ENCODE data around the gene CCDC73.

CCDC73 gene

GRCh38 chr11:32581556-32581955 lies 212.9 kb downstream of the CCDC73 start:
- Histone ChIP-seq H4K20me1 (ENCODE audit: control insufficient read depth, insufficient read depth, low read depth, low read length) (peaks cover 20% of the 10 kb centered on the region), H3K4me1 (ENCODE audit: control insufficient read depth, low read length) (peaks cover 24% of the 10 kb centered on the region), H3K9me3 (ENCODE audit: control insufficient read depth, insufficient read depth, low read length) (no peaks in the 10 kb centered on the region), H3K9me2 (replicated peaks; ENCODE audit: control insufficient read depth, low read length) (no peaks in the 10 kb centered on the region), H3K36me3 (ENCODE audit: control insufficient read depth, low read length) (peaks cover 25% of the 10 kb centered on the region), H3K79me2 (ENCODE audit: control insufficient read depth, low read length) (peaks cover 34% of the 10 kb centered on the region), H3F3A (ENCODE audit: control insufficient read depth, insufficient read depth) (no peaks in the 10 kb centered on the region), H3K4me3 (ENCODE audit: low read length) (no peak overlapping the region), H3K27ac (ENCODE audit: low read depth, low read length) (no peak overlapping the region), H3K4me2 (ENCODE audit: low read length) (no peak overlapping the region), H3K27me3 (ENCODE audit: control insufficient read depth, low read length) (no peaks in the 10 kb centered on the region)
- no peak for TF ChIP-seq EZH2phosphoT487 (IDR thresholded peaks at IDR 0.05; ENCODE audit: borderline replicate concordance, low read length)
- no peak for TF ChIP-seq CTCF (IDR thresholded peaks at IDR 0.05; ENCODE audit: low read depth, low read length, poor library complexity, severe bottlenecking)

DNA sequence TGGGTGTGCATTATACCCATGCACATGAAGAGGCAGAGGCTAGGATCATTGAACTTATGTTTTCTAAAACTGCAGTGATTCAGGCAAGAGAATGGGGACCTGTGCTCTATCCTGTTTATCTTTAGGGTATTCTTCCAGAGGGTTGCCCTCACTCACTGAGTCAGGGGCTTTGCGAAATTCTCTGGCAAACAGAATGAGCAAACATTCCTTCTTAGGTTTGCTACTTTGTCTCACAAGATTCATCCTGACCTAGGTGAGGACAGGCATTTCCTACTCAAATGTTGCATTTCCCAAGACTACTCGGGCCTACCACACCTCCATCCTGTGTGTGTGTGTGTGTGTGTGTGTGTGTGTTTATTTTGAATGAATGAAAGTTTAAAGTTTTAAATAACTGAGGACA lies 213.5 kb downstream of the CCDC73 start:
- Histone ChIP-seq H3F3A (ENCODE audit: control insufficient read depth, insufficient read depth) (no peaks in the 10 kb centered on the region), H3K36me3 (ENCODE audit: control insufficient read depth, low read length) (peaks cover 19% of the 10 kb centered on the region), H3K9me3 (ENCODE audit: control insufficient read depth, insufficient read depth, low read length) (no peaks in the 10 kb centered on the region), H3K4me2 (ENCODE audit: low read length) (no peak overlapping the region), H3K9me2 (replicated peaks; ENCODE audit: control insufficient read depth, low read length) (no peaks in the 10 kb centered on the region), H4K20me1 (ENCODE audit: control insufficient read depth, insufficient read depth, low read depth, low read length) (peaks cover 14% of the 10 kb centered on the region), H3K4me1 (ENCODE audit: control insufficient read depth, low read length) (peaks cover 18% of the 10 kb centered on the region), H3K79me2 (ENCODE audit: control insufficient read depth, low read length) (peaks cover 28% of the 10 kb centered on the region), H3K27me3 (ENCODE audit: control insufficient read depth, low read length) (no peaks in the 10 kb centered on the region), H3K27ac (ENCODE audit: low read depth, low read length) (no peak overlapping the region), H3K4me3 (ENCODE audit: low read length) (no peak overlapping the region)
- TF ChIP-seq CTCF (IDR thresholded peaks at IDR 0.05; ENCODE audit: low read depth, low read length, poor library complexity, severe bottlenecking): no peak
- no peak for TF ChIP-seq EZH2phosphoT487 (IDR thresholded peaks at IDR 0.05; ENCODE audit: borderline replicate concordance, low read length)

DNA sequence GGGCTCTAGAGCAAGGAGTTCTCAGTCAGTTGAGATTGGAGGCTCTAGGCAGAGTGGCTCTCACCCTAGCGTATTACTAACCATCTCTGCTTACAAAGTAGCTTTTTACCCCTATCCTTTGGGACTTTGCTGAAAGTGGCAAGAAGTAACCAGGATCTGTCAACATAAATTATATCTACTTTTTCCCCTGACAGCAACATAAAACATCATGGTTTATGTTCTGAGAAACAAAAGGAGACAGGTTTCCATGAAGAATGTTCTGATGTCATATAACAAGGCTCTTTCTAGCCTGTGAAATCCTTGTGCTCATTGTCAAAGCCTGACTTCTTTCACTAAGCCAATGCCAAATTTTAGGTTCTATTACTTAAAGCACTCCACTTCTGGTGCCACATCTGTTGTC lies 218.0 kb downstream of the CCDC73 start:
- TF ChIP-seq EZH2phosphoT487 (IDR thresholded peaks at IDR 0.05; ENCODE audit: borderline replicate concordance, low read length) (no peak), CTCF (IDR thresholded peaks at IDR 0.05; ENCODE audit: low read depth, low read length, poor library complexity, severe bottlenecking) (no peak)
- H3K36me3 ChIP-seq (ENCODE audit: control insufficient read depth, low read length): no peaks in the 10 kb centered on the region
- no peaks in the 10 kb centered on the region for H4K20me1 ChIP-seq (ENCODE audit: control insufficient read depth, insufficient read depth, low read depth, low read length)
- H3K9me2 ChIP-seq (replicated peaks; ENCODE audit: control insufficient read depth, low read length): no peaks in the 10 kb centered on the region
- no peaks in the 10 kb centered on the region for H3K9me3 ChIP-seq (ENCODE audit: control insufficient read depth, insufficient read depth, low read length)
- 0 out of 2 replicates have a peak, but pooled peaks cover 1% of the 10 kb centered on the region for H3K27me3 ChIP-seq (ENCODE audit: control insufficient read depth, low read length)
- H3K27ac ChIP-seq (ENCODE audit: low read depth, low read length): no peak overlapping the region
- no peaks in the 10 kb centered on the region for H3F3A ChIP-seq (ENCODE audit: control insufficient read depth, insufficient read depth)
- H3K79me2 ChIP-seq (ENCODE audit: control insufficient read depth, low read length): no peaks in the 10 kb centered on the region
- H3K4me2 ChIP-seq (ENCODE audit: low read length): no peak overlapping the region
- no peaks in the 10 kb centered on the region for H3K4me1 ChIP-seq (ENCODE audit: control insufficient read depth, low read length)
- no peak overlapping the region for H3K4me3 ChIP-seq (ENCODE audit: low read length)
